Activated CD4-positive, alpha-beta T cell treated with anti-CD3 and anti-CD28 coated beads, Interleukin-2, amount 50 U/mL, for 16 hours (primary cell): ENCODE data around the gene FAM174C.

ENCODE experiments used
- DNase-seq: peaks from one replicate; pipeline ENCODE4 v3.0.0-alpha.2; 2020

Gene FAM174C

DNA sequence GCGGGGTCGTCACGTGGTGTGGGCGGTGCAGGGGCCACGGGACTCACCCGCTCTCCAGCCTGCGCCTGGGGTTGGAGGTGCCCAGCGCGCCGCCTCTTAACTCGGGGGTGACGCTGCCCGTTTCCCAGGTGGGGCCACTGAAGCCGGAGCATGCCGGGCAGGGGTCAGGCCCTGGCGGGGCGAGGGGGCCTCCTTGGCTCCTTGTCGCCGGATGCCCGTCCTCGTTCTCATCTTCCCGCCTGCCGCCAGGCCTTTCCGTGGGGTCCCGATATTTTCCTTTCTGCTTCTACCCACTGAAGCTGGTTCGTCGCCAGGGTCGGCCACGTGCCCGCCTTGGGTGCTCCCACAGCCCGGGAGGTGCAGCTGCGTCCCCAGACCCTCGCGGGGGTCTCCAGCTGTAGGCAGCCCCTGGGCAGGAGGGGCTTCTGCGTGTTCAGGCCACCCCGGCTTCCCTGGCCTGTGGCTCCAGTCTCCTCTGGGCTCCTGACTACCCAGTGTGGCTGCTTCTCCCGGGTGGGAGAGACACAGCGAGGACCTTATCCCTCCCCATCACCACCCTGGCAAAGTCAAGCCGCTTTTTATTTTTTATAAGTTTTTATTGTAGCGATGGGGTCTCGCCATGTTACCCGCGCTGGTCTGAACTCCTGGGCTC is 772 bp downstream of the FAM174C start:
- DNase-seq: no peak

DNA sequence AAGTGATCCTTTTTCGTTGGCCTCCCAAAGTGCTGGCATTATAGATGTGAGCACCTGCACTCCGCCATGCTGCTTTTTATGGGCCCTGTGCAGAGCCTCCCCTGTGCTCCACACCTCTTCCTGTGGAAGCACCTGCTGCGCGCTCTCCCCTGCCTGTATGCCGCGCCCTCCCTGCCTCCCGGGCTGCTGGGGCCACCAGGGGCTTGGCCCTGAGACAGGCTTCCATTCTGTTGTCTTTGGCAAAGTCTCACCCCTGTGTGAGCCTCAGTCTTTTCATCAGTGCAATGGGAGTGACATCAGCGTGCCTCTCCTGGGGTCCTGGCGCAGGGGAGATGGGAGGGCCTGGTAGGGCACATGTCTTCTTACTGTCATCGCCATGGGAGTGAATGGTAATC is 1.3 kb downstream of the FAM174C start:
- peak; percentile 43 for DNase-seq

DNA sequence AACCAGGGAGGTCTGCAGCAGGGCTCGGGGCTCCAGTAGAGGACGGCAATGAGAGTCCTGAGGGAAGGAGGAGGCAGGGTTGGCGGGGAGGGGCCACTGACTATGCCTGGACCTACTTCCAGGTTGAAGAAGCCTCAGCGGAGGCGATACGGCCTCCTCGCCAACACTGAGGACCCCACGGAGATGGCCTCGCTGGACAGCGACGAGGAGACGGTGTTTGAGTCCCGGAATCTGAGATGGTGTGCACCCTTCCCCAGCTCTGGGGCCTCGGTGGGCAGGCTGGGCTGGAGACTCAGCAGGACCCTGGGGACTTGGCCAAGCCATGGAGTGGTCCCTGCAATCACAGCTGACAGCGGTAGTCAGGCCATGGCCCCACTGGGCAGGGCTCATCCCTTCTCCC is 1.7 kb downstream of the FAM174C start:
- no peak for DNase-seq

DNA sequence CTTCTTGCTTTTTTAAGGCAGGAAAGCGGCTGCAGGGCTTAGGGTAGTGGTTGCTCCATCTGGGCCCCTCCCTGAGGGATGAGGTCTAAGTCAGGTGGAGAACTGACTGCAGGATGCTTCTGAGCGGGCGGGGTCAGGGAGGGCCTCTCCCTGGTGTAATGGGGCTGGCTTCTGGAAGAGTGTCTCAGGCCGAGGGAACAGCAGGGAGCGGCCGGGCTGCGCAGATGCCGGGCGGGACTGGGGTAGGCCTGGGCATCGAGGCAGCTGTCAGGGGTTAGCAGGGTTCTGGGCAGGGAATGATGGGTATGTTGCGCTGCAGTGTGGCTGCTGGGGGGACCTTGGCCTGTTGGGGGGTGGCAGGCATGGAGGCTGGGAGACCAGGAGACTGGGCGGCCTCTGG is 2.7 kb downstream of the FAM174C start:
- DNase-seq: no peak

DNA sequence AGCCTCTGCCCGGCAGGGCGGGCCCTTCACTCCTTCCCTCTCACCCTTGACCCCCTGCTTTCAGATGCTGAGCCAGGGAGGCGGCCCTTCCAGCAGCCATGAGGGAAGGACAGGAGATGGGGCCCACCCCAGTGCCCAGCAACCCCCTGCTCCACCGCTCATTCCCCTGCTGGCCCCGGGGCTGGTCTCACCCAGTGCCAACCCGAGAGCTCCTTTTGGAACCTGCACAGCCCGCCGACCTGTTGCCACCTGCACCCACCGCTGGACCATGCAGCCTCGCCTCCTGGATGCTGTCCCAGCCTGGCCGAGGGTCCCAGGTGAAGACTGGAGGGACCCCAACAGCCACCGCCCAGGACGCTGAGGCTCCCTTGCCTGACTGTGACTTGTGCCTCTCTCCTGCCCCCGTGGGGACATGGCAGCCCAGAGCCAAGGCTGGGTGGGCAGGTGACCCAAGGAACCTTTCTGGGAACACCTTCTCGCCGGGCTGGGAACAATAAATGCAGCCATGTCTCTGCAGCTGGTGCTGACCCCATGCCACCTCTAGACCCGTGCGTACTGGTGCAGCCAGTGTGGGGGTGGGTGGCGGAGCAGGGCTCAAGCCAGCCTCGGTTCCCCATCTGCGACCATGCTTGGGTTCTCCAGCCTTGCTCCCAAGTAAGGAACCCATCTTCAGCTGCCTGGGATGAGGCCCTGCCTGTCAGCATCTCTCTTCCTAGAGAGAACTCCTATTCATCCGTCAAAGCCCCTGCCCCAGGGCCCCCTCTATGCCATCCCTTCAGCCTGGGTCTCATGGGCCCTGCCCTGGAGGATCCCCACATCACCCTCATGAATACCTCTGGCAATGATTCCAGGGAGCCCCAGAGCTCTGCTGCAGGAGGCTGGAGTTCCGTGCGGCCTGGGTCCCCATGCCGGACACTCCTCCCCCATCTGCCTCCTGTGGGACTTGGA is 3.7 kb downstream of the FAM174C start:
- DNase-seq: no peak

DNA sequence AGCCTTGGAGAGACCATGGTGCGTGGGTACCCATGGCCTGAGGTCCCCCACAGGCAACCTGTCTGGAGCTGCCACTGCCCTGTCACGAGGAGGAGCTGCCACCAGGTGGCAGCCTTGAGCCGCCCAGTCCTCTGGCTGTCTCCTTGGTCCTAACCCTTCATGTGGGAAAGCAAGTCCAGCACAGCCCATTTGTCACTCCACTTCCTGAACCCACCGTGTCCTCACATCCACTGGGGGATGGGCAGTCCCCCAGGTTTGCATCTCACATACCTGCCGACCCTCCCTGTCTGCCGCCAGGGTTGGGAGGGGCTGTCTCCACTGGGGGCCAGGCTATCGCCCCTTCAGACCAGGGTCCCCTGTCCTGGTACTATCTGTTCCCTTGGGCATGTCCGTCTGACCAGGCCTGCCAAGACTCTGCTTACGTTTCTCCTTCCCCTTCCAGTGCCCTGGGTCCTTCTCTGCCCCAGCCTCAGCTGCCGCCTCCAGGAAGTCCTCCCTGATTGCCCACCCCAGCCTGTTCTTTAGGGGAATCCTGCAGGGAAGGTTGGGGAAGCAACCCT is 4.5 kb downstream of the FAM174C start:
- peak; percentile 85 for DNase-seq

DNA sequence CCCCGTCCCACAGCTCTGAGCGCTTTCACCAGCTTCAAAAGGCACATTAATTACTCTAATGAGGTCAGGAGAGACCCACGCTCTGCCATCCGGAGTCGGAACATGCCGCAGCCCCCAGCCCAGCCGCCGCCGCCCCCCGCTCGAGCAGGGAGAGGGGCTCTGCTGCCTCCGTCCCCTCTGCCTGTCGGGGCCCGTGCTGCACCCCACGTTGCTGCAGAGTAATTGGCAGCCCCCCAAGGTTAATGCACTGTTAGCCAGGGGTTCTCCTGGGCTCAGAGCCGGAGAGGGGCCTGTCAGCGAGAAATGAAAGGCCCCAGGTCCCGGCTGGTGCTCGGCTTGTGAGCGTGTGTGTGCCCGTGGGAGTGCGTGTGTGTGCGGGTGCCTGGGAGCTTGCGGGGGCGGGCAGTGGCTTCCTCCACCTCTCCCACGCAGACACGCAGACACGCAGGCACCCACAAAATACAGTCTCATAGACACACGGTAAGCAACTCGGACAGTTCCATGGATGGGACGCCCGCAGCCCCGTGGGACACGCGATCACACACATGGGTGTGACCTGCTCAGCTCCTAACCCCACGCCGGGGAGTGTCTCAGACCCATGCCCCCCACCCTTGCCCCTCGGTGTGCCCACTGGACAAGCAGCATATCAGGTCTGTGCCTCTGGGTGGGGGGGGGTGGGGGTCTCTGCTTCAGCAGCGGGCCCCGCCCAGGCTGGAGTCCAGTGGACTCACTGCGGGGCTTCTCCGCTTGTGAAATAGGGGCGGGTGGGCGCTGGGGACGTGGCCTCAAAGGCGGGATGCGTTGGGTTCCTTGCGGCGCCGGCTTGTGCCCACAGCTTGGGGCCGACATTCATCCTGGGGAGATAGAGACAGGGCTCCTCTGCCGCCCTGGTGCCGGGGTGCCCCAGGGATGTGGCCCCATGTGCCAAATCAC is 5.6 kb downstream of the FAM174C start:
- DNase-seq: no peak

DNA sequence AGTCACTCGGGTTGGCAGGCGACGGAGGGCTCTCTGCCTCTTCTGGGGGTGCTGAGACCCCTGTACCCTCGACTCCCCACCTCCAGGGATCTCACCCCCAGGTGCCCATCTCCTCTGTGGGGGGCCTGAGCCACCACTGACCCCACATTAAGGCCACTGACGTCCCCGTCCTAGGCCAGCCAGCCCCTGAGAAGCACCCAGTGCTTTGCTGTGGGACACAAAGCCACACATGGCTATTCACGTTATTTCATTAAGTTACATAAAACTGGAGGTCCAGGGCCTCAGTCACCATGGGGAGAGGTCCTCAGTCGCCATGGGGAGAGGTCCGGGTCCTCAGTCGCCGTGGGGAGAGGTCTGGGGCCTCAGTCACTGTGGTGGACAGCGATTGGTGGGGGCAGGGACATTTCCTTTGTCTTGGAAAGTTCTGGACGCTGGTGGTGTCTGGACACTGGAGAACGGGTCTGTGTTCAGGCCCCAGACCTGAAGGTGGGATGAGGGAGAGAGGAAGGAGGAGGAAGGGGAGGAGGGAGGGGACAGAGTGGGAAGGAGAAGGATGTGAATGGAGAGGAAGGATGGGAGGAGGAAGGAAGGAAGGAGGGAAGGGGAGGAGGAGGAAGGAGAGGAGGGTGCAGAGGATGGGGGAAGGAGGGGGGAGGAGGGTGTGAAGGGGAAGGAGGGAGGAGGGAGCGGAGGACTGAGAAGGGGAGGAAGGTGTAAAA is 6.4 kb downstream of the FAM174C start:
- DNase-seq: no peak

DNA sequence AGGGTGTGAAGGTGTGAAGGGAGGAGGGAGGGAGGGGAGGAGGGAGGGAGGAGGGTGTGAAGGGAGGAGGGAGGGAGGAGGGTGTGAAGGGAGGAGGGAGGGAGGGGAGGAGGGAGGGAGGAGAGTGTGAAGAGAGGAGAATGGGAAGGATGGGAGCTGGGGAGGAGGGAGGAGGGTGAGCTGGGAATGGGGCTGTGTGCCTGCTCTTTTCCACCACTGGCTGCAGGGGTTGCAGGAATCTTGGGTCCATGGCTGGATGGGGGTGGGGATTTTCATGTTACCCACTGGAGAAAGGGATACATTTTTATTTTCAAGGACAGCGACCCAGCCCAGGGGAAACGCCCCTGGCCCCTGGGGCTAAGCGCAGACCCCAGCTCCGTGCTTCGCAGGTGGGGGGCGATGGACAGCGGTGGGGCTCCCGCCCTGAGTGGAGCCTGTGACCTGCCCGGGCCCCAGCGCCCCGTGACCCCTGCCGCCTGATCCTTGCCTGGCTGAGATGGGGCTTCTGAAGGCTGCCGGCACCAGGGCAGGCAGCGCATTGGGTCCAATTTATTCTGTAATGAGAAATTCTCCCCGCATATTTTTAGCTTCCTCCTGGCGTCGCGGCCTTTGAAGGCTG is 7.4 kb downstream of the FAM174C start:
- no peak for DNase-seq

DNA sequence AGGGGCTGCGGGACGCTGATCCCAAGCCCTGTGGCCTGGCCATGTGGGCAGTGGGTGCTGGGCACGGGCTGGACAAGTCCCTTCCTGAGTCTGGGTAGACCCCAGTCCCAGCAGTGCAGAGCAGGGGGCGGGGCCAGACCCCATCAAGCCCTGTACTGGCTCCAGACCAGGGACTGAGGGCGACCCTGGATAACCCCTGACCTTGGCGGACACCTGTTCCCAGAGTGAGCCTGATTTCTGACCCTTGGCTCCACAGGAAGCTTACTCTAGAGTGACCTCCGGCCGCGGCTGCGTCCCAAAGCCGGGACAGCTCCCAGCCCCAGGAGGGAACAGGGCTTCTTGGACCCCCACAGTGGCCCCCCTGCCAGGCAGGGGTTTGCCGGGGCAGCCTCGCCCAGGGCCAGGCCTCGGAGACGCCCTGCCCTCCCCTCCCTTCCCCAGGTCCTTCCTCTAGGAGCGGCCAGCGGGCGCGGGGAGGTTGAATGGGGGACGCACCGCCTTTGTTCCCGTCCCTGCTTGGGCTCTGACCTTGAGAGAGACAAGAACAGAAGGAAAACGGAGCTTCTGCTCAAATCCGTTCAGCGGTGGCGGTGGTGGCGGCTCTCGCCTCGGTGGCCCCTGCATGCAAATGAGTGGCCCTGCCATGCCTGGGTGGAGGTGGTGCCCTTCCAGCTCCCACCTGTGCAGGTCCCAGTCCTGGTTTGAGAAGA is 8.0 kb downstream of the FAM174C start:
- DNase-seq: no peak

DNA sequence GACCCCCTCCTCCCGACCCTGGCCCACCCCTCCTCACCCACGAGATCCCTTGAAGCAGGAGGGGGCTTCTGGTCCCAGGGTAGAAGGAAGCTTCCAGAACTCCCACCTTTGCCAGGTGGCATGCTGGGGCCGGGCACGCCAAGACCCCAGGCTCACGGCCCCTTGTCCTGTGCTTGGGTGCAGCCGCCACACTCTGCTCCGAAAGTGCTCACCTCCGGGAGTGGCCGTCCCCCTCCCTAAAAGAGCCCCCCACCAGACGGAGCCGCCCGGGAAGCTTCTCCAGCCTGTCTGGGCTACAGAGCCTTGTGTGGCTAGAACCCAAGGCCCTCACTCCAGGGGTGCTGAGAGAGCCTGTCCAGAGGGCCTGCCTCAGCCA is 8.6 kb downstream of the FAM174C start:
- DNase-seq: no peak

DNA sequence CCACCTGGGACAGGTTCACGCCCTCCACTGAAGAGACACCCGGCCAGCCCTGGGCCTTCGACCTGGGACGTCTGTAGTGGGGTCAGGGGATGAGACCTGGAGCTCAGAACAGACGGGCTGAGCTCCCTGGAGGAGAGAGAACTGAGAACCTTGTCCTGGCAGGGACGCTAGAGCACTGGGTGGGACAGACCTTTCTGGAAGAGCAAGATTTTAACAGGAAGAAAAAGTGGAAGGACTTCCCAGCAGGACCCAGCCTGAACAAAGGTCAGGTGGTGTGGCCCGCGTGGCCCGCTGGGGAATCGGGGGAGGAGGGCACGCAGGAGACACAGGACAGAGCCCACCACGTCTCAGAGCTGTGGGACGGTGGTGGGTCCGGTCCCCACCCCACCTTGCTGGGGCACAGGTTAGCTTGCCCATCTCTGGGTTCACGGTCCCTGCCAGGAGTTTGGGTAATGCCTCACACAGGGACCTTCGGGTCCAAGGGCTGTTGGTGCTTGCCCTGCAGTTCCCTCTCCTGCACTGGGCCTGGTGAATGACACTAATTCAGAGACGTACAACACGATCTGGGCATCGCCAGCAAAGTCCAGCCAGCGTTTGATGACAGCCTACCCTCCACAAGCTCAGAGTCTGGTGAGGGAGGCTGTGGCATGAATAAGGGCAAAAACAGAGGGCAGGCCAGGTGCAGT is 9.1 kb downstream of the FAM174C start:
- DNase-seq: no peak

DNA sequence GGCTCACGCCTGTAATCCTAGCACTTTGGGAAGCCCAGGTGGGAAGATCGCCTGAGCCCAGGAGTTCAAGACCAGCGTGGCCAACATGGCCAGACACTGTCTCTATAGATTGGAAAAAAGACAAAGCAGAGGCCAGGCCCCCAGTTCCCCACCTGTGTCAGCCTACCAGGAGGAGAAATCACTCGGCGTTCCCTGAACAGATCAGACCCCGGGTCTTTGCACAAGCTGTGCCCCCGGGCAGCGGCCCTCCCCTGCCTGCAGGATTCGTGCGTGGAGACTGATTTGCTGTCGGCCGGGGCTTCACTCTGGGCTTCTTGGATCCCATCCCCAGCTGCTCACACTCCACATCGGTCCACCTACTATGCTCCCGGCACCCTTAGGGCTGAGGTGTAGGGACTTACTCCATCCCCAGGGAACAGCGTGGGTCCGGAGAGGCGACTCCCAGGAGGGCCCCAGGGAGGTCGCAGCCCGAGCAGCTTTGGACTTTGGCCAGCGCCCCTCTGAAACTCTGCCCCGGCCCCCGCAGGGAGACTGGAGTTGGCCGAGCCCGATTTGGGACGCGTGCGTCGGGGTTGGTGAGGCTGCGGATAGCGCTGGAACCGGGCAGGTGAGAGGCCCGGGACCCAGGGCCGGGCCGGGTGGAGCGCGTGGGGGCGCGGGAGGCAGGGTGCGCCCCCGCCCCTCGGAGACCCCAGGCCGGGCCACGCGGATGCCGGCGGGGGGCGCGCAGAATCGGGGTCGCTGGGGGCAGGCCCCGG is 9.8 kb downstream of the FAM174C start:
- no peak for DNase-seq

DNA sequence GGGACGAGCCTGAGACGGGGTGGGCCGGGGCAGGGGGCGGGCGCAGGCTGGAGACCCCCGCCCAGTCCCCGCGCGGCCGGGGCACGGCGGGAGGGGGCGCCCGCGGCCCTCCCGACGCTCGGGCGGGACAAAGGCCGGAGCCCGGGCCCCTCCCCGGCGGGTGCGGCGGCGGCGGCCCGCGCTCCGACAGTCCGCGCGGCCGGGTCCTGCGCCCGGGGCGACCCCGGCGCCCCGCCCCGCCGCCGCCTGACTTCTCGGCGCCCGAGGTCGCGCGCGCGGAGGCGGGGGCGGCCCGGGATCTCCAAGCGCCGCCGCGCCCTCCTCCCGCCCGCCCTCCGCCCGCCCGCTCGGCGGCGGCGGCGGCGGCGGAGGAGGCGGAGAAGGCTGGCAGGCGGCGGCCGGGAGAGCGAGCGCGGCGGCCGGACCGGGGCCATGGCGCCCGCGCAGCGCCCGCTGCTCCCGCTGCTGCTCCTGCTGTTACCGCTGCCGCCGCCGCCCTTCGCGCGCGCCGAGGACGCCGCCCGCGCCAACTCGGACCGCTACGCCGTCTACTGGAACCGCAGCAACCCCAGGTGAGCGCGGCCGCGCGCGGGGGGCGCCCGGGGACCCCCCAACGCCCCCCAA is 10.5 kb downstream of the FAM174C start, which contains the start of gene EFNA2:
EFNA2 (plus strand) TSS at position 137 of the 624 bp plus-strand sequence; CDS start at position 433, 296 bp downstream.
- DNase-seq: no peak

DNA sequence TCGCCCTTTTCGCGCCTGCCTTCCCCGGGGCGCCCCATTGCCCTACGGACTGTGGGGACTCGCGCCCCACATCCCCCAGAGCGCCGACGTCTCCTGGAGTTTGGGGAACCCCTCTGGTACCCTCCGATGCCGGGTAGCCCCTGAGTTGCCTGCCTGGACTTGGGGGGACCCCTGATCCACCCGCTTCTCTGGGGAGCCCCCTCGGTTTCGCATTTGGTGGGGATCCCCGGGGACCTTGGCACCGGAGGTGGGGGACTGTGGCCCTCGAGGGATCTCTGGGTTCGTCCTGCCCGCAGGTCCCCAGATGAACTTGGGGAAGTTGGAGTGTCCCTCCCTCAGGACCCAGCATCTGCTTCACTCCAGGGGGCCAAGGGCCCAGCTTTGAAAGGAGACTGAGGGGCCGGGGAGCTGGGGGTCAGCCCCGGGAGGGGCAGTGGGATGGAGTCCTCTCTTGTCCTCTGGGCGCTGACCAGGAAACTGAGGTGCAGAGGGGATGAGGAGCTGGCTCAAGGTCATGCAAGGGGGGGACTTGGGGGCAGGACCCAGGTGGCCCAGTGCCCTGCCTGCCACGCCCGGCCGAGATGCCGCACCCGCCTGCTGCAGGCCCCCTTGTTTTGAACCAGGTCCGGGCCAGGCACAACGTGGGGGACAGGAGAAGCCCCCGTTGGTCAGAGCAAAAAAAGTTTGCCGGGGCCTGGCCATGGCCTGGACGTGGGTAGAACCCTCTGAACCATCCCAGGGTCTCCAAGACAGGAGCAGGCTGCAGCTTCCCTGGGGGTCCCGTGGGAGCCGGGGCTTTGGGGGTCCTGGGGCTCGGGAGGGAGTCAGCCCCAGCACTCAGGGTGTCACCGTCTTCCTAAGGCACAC is 11.4 kb downstream of the FAM174C start:
- no peak for DNase-seq

DNA sequence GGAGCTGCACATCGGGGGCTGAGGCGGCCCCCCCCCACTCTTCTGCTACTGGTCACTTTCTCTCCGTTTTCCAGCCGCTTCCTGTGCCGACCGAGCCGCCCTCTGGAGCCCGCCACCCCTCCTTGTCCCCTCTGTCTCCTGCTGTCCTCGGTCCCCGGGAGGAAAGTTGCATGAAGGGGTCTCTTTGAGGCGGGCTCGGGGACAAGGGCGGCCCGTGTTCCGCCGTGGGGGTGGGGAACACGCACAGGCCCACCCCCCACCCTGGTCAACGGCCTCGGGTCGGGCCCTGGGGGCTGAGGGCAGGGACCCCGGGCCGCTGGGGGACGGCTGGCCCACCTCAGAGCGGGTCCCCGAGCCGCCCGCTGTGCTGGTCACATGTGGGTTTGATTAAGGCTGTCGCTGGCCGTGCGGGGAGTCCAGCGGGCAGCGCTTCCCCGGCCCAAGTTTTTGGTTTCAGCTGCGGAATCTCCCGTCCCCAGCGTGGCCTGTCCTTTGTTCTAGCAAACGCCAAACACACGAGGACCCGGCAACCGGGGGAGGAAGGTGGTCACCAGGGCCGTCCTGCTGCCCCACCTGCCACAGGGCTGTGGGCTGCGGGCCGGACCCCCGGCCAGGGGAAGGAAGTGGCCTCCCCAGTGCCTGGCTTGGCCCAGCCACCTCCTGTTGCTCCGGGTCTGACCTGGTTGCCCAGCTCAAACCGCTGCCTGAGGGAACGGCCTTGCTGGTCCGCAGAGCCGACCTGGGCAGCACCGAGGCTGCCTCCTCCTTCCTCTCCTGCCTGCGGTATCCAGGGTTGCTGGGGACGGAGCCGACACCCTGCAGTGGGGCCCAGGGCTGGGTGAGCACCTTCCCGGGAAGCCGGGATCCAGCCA is 12.3 kb downstream of the FAM174C start:
- no peak for DNase-seq

DNA sequence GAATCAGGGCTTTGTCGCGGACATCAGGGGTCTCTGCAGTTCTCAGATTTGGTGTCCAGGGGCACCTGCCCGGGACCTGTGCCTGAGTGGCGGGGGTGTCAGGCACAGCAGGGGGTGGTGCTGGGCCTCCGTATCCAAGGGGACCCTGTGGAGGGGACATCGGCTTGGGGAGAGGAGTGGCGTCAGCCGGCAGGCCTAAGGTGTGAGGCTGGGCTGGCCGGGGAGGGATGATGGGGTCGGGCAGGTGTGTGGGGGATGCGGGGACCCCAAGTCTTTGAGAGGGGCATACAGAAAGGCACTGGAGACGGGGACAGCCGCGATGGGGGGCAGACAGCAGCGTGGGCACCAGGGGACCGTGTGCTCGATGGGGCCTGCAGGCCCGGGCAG is 12.9 kb downstream of the FAM174C start:
- no peak for DNase-seq
